ENCODE measurements around the gene BNIP3.
"Not testable (repeated sequence)": the region's sequence is repeated elsewhere in the genome, so short reads cannot be mapped to it uniquely, and the experiment has no call there.

BNIP3 gene

DNA sequence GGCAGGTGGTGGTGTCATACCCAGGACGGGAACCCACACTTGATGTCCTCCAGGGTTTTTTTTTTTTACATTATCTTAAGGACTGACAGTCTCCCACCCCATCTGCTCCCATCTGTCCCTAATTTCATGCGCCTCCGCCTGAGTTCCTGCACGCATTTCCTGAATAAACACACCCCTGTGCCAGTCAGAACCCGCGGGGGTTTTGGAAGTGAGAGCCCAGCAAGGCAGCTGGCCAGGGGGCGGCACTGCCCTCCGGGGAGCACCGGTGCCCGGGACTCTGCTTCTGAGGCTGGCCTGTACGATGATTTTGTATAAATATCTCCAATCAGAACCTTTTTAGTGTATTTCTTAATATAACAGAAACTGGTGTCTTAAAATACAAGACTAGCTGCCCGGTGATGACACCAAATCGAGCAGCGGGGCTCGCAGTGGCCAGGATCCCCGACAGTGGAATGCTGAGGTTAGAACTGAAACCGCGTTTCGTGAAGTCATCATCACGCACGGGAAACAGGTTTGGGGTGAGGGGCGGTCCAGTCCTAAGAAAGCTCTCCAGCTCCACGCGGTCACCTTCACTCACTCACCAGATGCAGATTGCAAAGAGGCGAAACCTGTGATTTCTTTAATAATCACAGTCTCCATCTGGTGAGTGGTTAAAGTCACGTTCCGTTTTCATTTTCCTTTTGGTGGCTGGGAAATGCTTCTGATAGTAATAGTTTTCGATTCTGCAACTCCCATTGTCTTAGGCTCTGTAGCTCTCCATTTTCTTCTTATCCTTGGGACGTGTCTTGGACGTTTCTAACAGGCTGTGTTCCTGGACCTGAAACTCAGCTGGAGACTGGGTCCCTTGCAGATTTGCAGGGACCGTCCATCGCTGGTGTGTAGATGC, 19.7 kb downstream of the BNIP3 start:
- TF ChIP-seq, protein P1, sequence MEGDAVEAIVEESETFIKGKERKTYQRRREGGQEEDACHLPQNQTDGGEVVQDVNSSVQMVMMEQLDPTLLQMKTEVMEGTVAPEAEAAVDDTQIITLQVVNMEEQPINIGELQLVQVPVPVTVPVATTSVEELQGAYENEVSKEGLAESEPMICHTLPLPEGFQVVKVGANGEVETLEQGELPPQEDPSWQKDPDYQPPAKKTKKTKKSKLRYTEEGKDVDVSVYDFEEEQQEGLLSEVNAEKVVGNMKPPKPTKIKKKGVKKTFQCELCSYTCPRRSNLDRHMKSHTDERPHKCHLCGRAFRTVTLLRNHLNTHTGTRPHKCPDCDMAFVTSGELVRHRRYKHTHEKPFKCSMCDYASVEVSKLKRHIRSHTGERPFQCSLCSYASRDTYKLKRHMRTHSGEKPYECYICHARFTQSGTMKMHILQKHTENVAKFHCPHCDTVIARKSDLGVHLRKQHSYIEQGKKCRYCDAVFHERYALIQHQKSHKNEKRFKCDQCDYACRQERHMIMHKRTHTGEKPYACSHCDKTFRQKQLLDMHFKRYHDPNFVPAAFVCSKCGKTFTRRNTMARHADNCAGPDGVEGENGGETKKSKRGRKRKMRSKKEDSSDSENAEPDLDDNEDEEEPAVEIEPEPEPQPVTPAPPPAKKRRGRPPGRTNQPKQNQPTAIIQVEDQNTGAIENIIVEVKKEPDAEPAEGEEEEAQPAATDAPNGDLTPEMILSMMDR (conservative IDR thresholded peaks at IDR 0.05; ENCODE audit: low read depth, low read length) = no peak
- DNase-seq (ENCODE audit: low read depth) = no peak
- no peak overlapping the region for H3K4me3 ChIP-seq (ENCODE audit: low read depth, low read length)

DNA sequence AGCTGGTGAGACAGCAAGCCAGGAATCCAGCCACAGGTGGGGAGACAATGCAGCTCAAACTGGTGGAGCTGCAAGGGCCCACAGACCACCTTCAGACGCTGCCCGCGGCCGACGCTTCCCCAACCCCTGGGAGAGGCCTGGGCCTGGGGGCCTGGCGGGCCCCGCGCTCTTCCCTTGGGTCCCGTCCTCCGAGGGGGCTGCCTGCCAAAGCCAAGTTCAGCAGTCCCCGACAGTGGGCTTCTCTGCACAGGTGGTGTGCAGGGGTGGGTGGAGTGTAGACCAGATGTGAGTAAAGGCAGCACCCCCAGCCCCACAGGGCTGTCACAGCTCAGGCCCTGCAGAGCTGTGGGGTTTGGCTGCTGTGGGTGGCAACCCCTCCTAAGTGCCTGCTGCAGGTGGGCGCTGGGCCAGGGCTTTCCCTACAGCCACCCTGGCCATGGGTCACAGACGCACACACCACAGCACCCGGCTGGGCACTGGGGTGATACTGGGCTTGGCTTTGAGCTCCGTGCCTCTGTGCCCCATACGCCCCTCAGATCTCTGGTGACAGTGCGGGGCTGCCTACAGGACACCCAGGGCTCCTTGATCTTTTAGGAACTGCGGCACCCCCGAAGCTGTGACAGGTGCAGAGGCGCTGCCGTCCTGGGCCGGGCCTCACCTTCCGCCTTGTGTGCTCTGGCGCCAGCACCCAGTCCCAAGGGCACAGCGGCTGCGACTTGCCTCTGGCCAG, 20.5 kb downstream of the BNIP3 start:
- H3K4me3 ChIP-seq (ENCODE audit: low read depth, low read length) = no peak overlapping the region
- no peak for DNase-seq (ENCODE audit: low read depth)
- TF ChIP-seq, protein P1 (conservative IDR thresholded peaks at IDR 0.05; ENCODE audit: low read depth, low read length) = no peak

DNA sequence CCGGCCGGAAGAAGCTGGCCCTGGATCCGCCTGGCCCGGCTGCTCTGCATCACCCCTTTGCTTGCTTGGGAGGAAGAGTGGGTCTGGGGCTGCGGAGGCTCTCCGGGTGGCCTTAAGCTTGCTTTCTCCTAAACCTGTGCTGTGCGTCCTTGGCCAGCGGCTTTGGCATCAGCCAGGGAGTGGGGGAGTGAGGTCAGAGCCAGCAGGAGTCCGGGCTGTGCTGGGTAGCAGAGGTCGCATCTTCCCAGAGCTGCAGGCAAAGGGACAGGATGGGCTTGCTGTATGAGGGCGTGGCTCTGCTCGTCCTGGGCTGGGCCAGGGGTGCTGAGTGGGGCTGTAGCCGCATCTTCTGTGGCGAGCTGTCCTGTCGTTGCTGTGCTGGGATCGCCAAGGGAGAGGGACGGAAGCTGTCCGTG, 21.1 kb downstream of the BNIP3 start:
- TF ChIP-seq, protein P1 (conservative IDR thresholded peaks at IDR 0.05; ENCODE audit: low read depth, low read length) = no peak
- no peak overlapping the region for H3K4me3 ChIP-seq (ENCODE audit: low read depth, low read length)
- DNase-seq (ENCODE audit: low read depth) = no peak

DNA sequence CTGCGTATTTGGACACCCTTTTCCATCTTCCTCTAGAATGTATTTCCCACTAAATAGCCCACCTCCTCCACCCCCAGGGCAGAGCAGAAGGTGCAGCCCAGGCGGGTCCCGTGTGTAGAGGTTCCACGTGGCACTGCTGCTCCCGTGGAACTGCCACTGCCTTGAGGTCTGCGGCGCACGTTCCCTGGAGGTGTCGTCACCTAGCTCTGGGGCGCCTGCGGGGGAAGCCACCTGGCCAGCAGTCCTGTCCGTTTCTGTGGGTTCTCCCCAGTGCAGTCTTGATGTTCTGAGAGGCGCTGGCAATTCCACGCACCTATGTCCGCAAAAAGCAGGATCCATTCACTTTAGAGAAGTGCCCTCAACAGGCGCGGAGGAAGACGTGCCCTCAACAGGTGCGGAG, 21.9 kb downstream of the BNIP3 start:
- DNase-seq (ENCODE audit: low read depth) = no peak
- TF ChIP-seq, protein P1 (conservative IDR thresholded peaks at IDR 0.05; ENCODE audit: low read depth, low read length) = no peak

DNA sequence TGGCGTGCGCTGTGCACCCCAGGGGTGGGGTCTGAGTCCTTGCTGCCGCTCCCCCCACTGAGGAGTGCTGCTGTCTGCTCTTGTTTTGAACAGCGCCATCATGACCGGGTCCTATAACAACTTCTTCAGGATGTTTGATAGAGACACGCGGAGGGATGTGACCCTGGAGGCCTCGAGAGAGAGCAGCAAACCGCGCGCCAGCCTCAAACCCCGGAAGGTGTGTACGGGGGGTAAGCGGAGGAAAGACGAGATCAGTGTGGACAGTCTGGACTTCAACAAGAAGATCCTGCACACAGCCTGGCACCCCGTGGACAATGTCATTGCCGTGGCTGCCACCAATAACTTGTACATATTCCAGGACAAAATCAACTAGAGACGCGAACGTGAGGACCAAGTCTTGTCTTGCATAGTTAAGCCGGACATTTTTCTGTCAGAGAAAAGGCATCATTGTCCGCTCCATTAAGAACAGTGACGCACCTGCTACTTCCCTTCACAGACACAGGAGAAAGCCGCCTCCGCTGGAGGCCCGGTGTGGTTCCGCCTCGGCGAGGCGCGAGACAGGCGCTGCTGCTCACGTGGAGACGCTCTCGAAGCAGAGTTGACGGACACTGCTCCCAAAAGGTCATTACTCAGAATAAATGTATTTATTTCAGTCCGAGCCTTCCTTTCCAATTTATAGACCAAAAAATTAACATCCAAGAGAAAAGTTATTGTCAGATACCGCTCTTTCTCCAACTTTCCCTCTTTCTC, 26.0 kb downstream of the BNIP3 start:
- H3K4me3 ChIP-seq (ENCODE audit: low read depth, low read length) = no peak overlapping the region
- TF ChIP-seq, protein P1 (conservative IDR thresholded peaks at IDR 0.05; ENCODE audit: low read depth, low read length) = no peak
- no peak for DNase-seq (ENCODE audit: low read depth)

More for the DNA sequence above, 21.9 kb downstream of the BNIP3 start:
- H3K4me3 ChIP-seq (ENCODE audit: low read depth, low read length) = no peak overlapping the region

DNA sequence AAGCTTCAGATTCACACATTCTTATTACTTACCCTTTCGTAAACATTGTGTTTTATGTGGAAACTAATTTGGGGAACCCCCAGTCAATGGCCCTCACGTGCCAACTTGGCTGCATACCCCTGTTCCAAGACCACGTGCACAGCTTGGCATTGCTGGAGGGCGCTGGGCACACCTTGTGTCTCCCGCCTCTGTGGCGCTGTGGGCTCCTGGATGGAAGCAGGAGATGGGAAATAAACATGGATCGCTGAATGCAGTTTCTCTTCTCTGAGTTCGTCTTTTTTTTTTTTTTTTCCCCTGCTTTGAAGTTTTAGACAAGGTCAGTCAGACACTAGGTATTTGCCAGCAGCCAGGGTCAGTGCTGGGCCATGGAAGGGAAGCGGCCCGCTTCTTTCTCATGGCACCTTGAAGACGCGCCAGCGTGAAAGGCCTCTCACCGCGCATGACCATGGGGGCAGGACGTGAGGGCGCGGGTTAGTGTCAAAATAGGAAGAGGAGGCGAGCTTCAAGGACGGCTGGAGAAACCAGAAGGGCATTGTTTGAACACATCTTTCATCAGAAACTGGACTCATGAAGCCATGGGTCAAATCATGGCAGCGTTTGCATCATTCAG, 27.3 kb downstream of the BNIP3 start:
- TF ChIP-seq, protein P1 (conservative IDR thresholded peaks at IDR 0.05; ENCODE audit: low read depth, low read length) = no peak
- no peak overlapping the region for H3K4me3 ChIP-seq (ENCODE audit: low read depth, low read length)
- DNase-seq (ENCODE audit: low read depth) = no peak

DNA sequence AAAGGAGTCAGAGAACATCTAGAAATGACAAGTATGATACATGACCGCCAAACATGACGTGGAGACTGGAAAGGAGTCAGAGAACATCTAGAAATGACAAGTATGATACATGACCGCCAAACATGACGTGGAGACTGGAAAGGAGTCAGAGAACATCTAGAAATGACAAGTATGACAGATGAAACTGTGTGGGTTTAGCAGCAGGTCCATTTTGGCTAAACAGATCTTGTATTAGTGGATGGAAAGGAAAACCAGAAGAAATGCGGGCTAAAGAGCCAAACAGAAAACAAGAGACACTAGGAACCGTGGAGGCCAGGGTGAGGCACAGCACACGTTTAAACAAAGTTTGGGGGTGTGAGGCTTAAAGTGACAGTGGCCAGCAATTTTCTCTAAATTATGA, 31.8 kb downstream of the BNIP3 start:
- H3K4me3 ChIP-seq (ENCODE audit: low read depth, low read length); DNase-seq (ENCODE audit: low read depth): not testable (repeated sequence)
